Activated T-helper 2 cell treated with anti-CD3 and anti-CD28 coated beads, Interferon-gamma antibody, Interleukin-2, Interleukin-4, amounts not matched to agents 10 μg/mL and 5 μg/mL and 100 μg/mL, durations not matched to agents 14 hours and 24 hours and 36 hours (primary cell): ENCODE data around the gene SLC5A3. TPM values are rescaled to one million over a fixed set of nuclear protein-coding genes. Genes with fewer than 3 reads are reported as not detected.
A peak's percentile ranks its signal among the peaks of the same experiment; 100 is the strongest.

ENCODE experiments used
- DNase-seq: peaks from one replicate; pipeline ENCODE4 v3.0.0; 2021; ENCODE audit warnings: low spot score
- H3K27ac Mint-ChIP-seq: one replicate; pipeline ENCODE4 v1.8.0; 2021; ENCODE audit warnings: mixed read lengths
- H3K27me3 Mint-ChIP-seq: one replicate; pipeline ENCODE4 v1.8.0; 2021; ENCODE audit warnings: low read depth, mixed read lengths
- H3K36me3 Mint-ChIP-seq: one replicate; pipeline ENCODE4 v1.8.0; 2021; ENCODE audit warnings: low read depth, mixed read lengths
- H3K4me1 Mint-ChIP-seq: one replicate; pipeline ENCODE4 v1.8.0; 2021; ENCODE audit warnings: low read depth, mixed read lengths
- H3K4me3 Mint-ChIP-seq: one replicate; pipeline ENCODE4 v1.8.0; 2021; ENCODE audit warnings: low read depth, mild to moderate bottlenecking, moderate library complexity, mixed read lengths
- H3K9me3 Mint-ChIP-seq: one replicate; pipeline ENCODE4 v1.8.0; 2021; ENCODE audit warnings: mixed read lengths
- intact Hi-C: fragments of 100-400 bp; cut with micrococcal nuclease; formaldehyde crosslinking; loops from one replicate; pipeline ENCODE4 v1.15.1; 2023
- total RNA-seq: library from RNA; stranded (reverse); gene quantifications from 2 replicates; pipeline ENCODE4 v1.2.3, GENCODE V29; 2022

The SLC5A3 gene
- total RNA-seq, 1 donor from 2014 or later = 41.0 TPM

DNA sequence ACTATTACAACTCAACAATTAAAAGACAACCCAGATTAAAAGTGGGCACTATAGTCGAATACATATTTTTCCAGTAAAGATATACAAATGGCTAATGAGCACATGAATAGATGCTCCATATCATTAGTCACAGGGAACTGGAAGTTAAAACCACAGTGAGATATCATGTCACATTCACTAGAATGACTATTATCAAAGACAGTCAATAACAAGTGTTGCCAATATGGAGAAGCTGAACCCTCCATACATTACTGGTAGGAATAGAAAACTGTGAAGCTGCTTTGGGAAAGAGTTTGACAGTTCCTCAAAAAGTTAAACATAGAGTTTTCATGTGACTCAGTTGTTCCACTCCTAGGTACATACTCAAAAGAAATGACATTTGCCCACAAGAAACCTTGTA, 30.6 kb upstream of the SLC5A3 start:
- peaks cover 4% of the 10 kb centered on the region for H3K4me1 Mint-ChIP-seq

DNA sequence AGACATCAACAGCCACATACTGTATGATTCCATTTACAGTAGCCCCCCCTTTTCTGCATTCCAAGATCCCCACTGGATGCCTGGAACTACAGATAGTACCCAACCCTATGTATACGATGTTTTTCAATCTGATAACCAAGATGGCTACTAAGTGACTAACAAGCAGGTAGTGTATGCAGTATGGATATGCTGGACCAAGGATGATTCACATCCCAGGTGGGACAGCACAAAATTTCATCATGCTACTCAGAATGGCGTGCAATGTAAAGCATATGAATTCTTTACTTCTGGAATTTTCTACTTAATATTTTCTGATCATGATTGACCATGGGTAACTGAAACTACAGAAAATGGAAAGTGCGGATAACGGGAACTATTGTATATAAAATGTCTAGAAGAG, 30.0 kb upstream of the SLC5A3 start:
- no peak for DNase-seq
- intact Hi-C loops = no loop called here
- no peaks in the 10 kb centered on the region for H3K27me3 Mint-ChIP-seq
- peaks cover under 1% of the 10 kb centered on the region for H3K9me3 Mint-ChIP-seq
- no peak overlapping the region for H3K4me3 Mint-ChIP-seq
- H3K36me3 Mint-ChIP-seq = no peaks in the 10 kb centered on the region
- H3K27ac Mint-ChIP-seq = no peak overlapping the region
- H3K4me1 Mint-ChIP-seq = peaks cover 4% of the 10 kb centered on the region

More for the DNA sequence above, 30.6 kb upstream of the SLC5A3 start:
- H3K27me3 Mint-ChIP-seq = no peaks in the 10 kb centered on the region
- H3K9me3 Mint-ChIP-seq = peaks cover 4% of the 10 kb centered on the region
- H3K27ac Mint-ChIP-seq = no peak overlapping the region
- intact Hi-C loops = no loop called here
- H3K36me3 Mint-ChIP-seq = no peaks in the 10 kb centered on the region
- no peak for DNase-seq
- H3K4me3 Mint-ChIP-seq = no peak overlapping the region

DNA sequence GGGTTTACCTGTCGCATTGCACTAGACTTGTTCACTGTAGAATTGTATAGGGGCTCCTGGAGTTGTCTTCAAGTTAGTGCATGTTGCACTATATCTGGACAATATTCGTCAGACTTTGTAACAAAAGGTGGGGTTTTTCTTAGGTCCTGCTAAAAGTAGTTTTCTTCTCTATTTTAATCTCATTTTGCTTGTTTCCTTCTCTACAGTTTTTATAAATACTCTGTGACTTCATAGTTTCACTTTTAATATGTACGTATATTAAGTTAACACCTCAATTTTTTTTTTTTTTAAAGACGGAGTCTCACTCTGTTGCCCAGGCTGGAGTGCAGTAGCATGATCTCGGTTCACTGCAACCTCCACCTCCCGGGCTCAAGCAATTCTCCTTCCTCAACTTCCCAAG, 26.5 kb upstream of the SLC5A3 start:
- H3K4me1 Mint-ChIP-seq = peaks cover 5% of the 10 kb centered on the region
- DNase-seq = no peak
- H3K27me3 Mint-ChIP-seq = no peaks in the 10 kb centered on the region
- no peak overlapping the region for H3K4me3 Mint-ChIP-seq
- H3K36me3 Mint-ChIP-seq = no peaks in the 10 kb centered on the region
- intact Hi-C loops = no loop called here
- no peaks in the 10 kb centered on the region for H3K9me3 Mint-ChIP-seq
- H3K27ac Mint-ChIP-seq = no peak overlapping the region

DNA sequence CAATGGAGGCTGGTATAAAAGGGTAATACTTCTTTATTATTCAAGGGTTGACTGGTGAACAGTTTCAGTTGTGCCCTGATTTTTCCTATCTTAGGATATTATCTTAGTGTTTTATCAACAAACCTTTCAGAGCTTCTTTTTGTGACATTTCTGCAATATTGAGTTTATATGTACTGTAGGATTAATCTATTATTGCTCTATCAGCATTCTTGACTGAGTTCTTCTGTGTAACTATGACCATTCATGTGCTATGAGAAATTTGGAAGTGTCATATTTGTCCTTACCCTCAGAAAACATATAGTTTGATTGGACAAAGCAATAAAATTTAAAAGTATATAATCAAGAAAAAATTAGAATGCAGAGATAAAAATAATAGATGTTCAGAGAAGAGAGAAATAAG, 25.5 kb upstream of the SLC5A3 start:
- Mint-ChIP-seq H3K27ac (no peak overlapping the region), H3K36me3 (no peaks in the 10 kb centered on the region)

DNA sequence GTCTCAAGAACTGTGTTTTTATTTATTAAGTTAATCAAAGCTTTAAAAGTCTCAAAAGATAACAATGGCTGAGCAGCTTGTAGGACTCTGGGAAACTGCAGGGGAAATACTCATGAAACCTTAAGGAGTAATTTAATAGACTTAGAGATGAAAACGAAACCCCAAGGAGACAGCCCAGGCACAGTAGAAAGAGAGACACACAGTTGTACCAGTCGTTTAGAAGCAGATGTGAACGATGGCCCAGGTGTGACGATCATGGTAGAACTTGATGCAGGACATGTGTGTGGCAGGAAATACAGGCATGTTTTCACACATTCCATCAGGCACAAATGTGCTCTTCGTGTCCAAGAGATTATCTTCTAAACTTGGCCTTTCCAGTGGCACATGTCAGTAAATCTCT, 21.2 kb upstream of the SLC5A3 start:
- Mint-ChIP-seq H3K9me3 (no peaks in the 10 kb centered on the region), H3K4me1 (peaks cover 2% of the 10 kb centered on the region), H3K27me3 (no peaks in the 10 kb centered on the region), H3K36me3 (no peaks in the 10 kb centered on the region), H3K4me3 (no peak overlapping the region), H3K27ac (no peak overlapping the region)
- intact Hi-C loops = no loop called here
- DNase-seq = no peak

More for the DNA sequence above, 25.5 kb upstream of the SLC5A3 start:
- Mint-ChIP-seq H3K9me3 (no peaks in the 10 kb centered on the region), H3K4me3 (no peak overlapping the region), H3K4me1 (peaks cover 5% of the 10 kb centered on the region), H3K27me3 (no peaks in the 10 kb centered on the region)
- no peak for DNase-seq
- intact Hi-C loops = no loop called here

DNA sequence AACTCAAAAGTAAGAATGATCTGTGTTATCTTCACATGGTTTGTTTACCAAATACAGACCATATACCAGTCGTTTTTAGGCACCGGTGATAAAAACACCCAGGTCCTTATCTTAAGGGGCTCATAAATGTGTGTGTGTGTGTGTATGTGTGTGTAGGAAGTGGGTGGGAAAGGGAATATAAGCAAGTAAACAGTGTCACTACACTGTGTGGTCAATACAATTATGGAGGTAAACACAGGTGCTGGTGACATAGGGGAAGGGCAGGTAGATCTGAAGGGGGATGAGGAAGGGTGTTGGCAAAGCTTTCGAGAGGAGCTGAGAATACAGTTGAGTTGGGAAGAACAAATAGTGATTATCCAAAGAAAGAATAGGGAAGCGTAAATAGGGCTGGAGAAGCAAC, 19.1 kb upstream of the SLC5A3 start:
- H3K27me3 Mint-ChIP-seq = no peaks in the 10 kb centered on the region
- no peak overlapping the region for H3K4me3 Mint-ChIP-seq
- intact Hi-C loops = no loop called here
- no peaks in the 10 kb centered on the region for H3K36me3 Mint-ChIP-seq
- H3K27ac Mint-ChIP-seq = no peak overlapping the region
- H3K9me3 Mint-ChIP-seq = no peaks in the 10 kb centered on the region
- DNase-seq = no peak
- H3K4me1 Mint-ChIP-seq = peaks cover 4% of the 10 kb centered on the region

DNA sequence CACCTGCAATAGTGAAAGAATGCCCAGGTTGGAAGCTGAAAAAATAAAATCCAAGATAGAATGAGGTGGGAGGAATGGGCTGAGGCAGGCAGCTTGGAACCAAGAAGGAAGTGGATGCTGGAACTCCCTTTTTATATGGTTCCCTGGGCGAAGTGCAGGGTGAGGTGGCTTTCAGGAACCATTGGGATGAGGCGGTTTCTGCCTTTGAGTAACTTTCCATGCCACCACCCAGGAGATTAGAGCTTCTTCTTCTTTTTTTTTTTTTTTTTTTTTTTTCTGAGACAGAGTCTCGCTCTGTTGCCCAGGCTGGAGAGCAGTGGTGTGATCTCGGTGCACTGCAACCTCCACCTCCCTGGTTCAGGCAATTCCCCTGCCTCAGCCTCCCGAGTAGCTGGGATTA, 17.8 kb upstream of the SLC5A3 start:
- no peaks in the 10 kb centered on the region for H3K9me3 Mint-ChIP-seq
- DNase-seq = no peak
- no peak overlapping the region for H3K4me3 Mint-ChIP-seq
- no peak overlapping the region for H3K27ac Mint-ChIP-seq
- intact Hi-C loops = no loop called here
- no peaks in the 10 kb centered on the region for H3K27me3 Mint-ChIP-seq
- no peaks in the 10 kb centered on the region for H3K36me3 Mint-ChIP-seq
- peaks cover 4% of the 10 kb centered on the region for H3K4me1 Mint-ChIP-seq

DNA sequence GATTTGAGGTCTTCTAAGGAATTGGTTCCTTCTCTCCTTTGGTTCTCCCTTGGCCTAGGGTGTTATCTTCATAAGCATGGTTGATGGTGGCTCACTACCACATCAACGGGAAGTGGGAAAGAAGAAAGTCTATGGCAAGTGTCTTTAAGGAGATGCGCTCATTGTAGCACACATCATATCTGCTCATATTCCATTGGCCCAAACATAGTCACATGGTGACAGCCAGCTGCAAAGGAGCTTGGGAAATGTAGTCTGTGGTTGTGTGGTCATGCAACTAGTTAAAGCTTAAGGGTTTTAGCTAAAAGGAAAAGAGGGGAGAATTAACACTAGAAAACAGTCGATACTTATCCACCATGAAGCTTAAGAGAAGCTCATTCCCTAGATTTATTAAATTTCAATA, 11.4 kb upstream of the SLC5A3 start:
- Mint-ChIP-seq H3K4me1 (peaks cover 2% of the 10 kb centered on the region), H3K9me3 (peaks cover 9% of the 10 kb centered on the region), H3K36me3 (no peaks in the 10 kb centered on the region), H3K27me3 (peaks cover 5% of the 10 kb centered on the region), H3K27ac (no peak overlapping the region), H3K4me3 (no peak overlapping the region)
- intact Hi-C loops = no loop called here
- no peak for DNase-seq

DNA sequence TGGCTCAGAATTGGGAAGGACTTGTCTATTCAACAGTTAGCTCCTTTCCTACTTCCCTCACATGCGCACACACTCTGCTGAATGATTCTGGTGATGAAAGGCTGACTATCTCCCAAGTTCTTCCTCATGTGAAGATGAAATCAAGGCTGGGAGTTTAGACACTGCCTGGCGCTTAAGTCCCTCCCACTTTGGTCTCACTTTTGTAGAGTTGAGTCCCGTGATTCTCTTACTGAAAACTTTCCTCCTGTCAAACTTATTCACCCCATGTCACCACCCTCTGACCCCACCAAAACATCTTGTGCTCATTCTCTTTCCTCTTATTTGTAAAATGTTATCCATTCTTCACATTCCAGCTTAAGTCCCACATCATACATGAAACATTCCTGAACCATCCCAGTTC, 8.4 kb upstream of the SLC5A3 start:
- Mint-ChIP-seq H3K4me1 (no peaks in the 10 kb centered on the region), H3K27me3 (peaks cover 5% of the 10 kb centered on the region), H3K36me3 (no peaks in the 10 kb centered on the region), H3K27ac (no peak overlapping the region), H3K9me3 (peaks cover 9% of the 10 kb centered on the region), H3K4me3 (no peak overlapping the region)
- intact Hi-C loops = no loop called here
- DNase-seq = no peak

DNA sequence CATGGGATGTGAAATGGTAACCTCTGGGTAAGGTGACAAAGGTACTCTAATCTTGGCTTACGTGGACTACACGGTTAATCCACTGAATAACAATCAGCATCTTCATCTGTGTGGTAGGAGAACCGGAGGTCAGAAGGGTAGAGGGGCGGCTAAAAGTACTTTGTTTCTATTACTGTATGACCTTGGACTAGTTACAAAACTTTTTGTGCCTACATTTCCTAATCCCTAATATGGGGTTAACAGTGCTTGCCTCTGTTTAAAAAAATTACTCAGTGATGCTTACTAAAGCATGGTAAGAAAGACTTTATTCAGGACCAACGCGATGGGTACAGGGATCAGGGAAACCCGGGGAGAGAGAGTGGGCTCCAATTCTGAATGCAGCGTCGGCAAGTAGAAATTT, 1.7 kb upstream of the SLC5A3 start:
- no peaks in the 10 kb centered on the region for H3K27me3 Mint-ChIP-seq
- intact Hi-C loops = loop anchor here (5.0 to 10.0 kb wide), 2 partner anchors 39 to 427 kb away; partner anchors contain the start of genes CRYZL1 and ITSN1
- DNase-seq = no peak
- peaks cover 26% of the 10 kb centered on the region for H3K36me3 Mint-ChIP-seq
- peak overlapping the region; percentile 84 for H3K4me3 Mint-ChIP-seq
- H3K27ac Mint-ChIP-seq = peak overlapping the region; percentile 39
- peaks cover 29% of the 10 kb centered on the region for H3K4me1 Mint-ChIP-seq
- no peaks in the 10 kb centered on the region for H3K9me3 Mint-ChIP-seq

DNA sequence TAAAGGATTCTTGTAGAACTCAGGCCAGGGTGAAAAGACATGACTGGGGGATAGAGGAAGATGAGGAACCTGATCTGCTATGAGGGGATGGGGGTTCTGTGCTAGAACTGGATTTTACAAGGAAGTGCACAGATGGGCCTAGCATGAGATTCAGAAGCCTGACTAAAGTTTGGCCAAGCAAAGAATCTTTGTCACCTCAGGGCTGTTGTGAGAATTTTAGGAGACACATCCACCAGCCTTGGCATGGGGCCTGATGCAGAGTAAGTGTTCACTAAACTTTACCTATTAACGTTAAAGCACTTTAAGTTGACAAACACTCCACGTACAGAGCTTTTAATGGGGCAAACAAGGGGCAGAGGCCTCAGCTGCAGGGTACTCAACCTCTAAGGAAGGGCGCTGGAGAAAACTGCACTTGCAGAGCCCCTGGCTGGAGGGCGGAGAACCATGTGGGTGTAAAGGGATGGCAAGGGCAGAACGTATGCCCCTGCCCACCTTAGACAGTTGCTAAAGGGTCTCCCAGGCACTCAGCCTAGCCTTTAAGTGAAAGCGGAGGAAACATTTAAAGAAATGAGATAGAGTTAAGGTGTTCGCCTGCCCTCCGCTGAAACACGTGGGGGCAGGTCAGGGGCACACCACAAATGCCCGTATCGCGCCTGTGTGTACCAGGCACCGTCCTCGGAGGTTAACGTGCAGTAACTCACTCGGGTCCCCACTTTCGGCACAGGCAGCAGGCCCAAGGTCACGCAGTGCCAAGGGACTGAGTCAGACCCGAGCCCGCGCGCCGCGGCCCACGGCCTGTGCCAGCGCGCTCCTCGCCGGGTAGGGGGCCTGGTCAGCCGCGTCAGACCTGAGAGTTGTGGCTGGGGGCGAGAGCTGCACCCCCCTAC, 990 bp upstream of the SLC5A3 start:
- intact Hi-C loops = loop anchor here (5.0 to 10.0 kb wide), 2 partner anchors 40 to 428 kb away; partner anchors contain the start of genes CRYZL1 and ITSN1
- no peak for DNase-seq
- Mint-ChIP-seq H3K4me1 (peaks cover 36% of the 10 kb centered on the region), H3K27me3 (no peaks in the 10 kb centered on the region), H3K27ac (peak overlapping the region; percentile 39), H3K4me3 (peak overlapping the region; percentile 84), H3K9me3 (no peaks in the 10 kb centered on the region), H3K36me3 (peaks cover 33% of the 10 kb centered on the region)

DNA sequence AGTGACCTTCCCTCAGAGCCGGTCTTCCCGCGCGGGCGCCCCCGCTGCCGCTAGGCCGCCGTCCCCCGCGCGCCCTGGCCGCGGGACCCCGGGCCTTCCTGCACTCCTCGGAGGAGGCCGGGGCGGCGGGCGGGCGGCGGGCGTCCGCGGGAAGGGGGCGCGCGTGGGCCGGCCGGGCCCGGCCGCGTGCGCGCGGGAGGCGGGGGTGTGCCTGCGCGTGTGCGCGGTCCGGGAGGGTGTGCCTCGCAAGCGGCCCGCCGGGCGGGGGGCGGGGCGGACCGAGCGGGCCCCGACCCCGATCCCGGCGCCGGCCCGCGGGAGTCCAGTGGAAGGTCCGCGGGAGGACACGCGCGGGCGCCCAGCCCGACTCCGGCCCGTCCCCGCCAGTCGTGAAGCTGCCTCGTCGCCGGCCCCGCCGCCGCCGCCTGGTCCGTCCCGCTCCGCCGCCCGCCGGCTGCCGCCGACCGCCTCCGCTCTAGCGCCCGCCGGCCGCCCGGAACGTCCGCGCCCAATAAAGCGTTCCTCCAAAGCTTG, 438 bp downstream of the SLC5A3 start:
- Mint-ChIP-seq H3K9me3 (no peaks in the 10 kb centered on the region), H3K4me1 (peaks cover 49% of the 10 kb centered on the region), H3K27me3 (no peaks in the 10 kb centered on the region), H3K36me3 (peaks cover 46% of the 10 kb centered on the region), H3K27ac (peak overlapping the region; percentile 88), H3K4me3 (peak overlapping the region; percentile 95)
- intact Hi-C loops = loop anchor here (5.0 to 10.0 kb wide), 2 partner anchors 42 to 429 kb away; partner anchors contain the start of genes CRYZL1 and ITSN1
- no peak for DNase-seq
